HG03571 (cell line): ENCODE results near the gene EXOC3.
"Not testable (repeated sequence)": the region's sequence is repeated elsewhere in the genome, so short reads cannot be mapped to it uniquely, and the experiment has no call there.

Experiments
- ATAC-seq: cut with Tn5 transposase; IDR thresholded peaks from one replicate; pipeline ENCODE4 v1.9.1; 2021; ENCODE audit not compliant: unreplicated experiment

The EXOC3 gene

GRCh38 chr5:406041-406440 lies 36.9 kb upstream of the EXOC3 start:
- no peak for ATAC-seq

- no peak for ATAC-seq
These were observed 35.9 kb upstream of the EXOC3 start for GRCh38 chr5:407051-407450.

- no peak for ATAC-seq
These were observed 35.1 kb upstream of the EXOC3 start for GRCh38 chr5:407801-408268.

GRCh38 chr5:410911-411517 lies 32.0 kb upstream of the EXOC3 start:
- ATAC-seq, result no peak

GRCh38 chr5:411728-412127 lies 31.2 kb upstream of the EXOC3 start:
- no peak for ATAC-seq

- not testable (repeated sequence) for ATAC-seq
These were observed 27.7 kb upstream of the EXOC3 start for GRCh38 chr5:414991-415927.

- ATAC-seq, result no peak
These were observed 26.9 kb upstream of the EXOC3 start for GRCh38 chr5:415928-416635.

- ATAC-seq, result no peak
These were observed 26.4 kb upstream of the EXOC3 start for GRCh38 chr5:416636-416960.

GRCh38 chr5:417301-418161 lies 25.4 kb upstream of the EXOC3 start:
- ATAC-seq, result no peak

GRCh38 chr5:418162-419121 lies 24.5 kb upstream of the EXOC3 start:
- no peak for ATAC-seq

GRCh38 chr5:419970-420369 lies 23.0 kb upstream of the EXOC3 start:
- no peak for ATAC-seq

GRCh38 chr5:420632-421286 lies 22.2 kb upstream of the EXOC3 start:
- no peak for ATAC-seq

- ATAC-seq, result no peak
These were observed 21.6 kb upstream of the EXOC3 start for GRCh38 chr5:421287-421880.

GRCh38 chr5:421901-422300 lies 21.1 kb upstream of the EXOC3 start:
- ATAC-seq, result no peak

- ATAC-seq, result no peak
These were observed 20.4 kb upstream of the EXOC3 start for GRCh38 chr5:422323-423232.

- no peak for ATAC-seq
These were observed 19.8 kb upstream of the EXOC3 start for GRCh38 chr5:423233-423565.

- peak; percentile 4 for ATAC-seq
These were observed 19.2 kb upstream of the EXOC3 start for GRCh38 chr5:423626-424261.
